Liver (tissue), 9 donors: ENCODE measurements around the gene DNMT3A. TPM values are rescaled to one million over a fixed set of nuclear protein-coding genes. Genes with fewer than 3 reads are reported as not detected.

Experiments
- DNase-seq: peaks from one replicate; pipeline ENCODE4 v3.0.0-alpha.2; 2017; ENCODE audit warnings: low spot score
- H3K27ac ChIP-seq, 2 donors: one replicate each; pipeline ENCODE4 v1.7.0; 2013; ENCODE audit warnings: inconsistent platforms in 2 of 2, low read length in 2 of 2, control low read depth in 1 of 2, low read depth in 1 of 2, mild to moderate bottlenecking in 1 of 2
- H3K27me3 ChIP-seq, 4 donors: one replicate each; pipeline versions ENCODE4 v1.6.1 to v1.7.0; 2013; ENCODE audit warnings: low read length in 3 of 4, inconsistent platforms in 1 of 4, mild to moderate bottlenecking in 1 of 4, moderate library complexity in 1 of 4; ENCODE audit not compliant: control insufficient read depth in 4 of 4, insufficient read depth in 4 of 4
- H3K36me3 ChIP-seq, 4 donors: one replicate each; pipeline versions ENCODE4 v1.6.1 to v1.7.0; 2013; ENCODE audit warnings: low read length in 3 of 4, mild to moderate bottlenecking in 3 of 4, low read depth in 1 of 4, moderate library complexity in 1 of 4; ENCODE audit not compliant: control insufficient read depth in 4 of 4, insufficient read depth in 3 of 4
- H3K4me1 ChIP-seq, 4 donors: one replicate each; pipeline versions ENCODE4 v1.6.1 to v1.7.0; 2013; ENCODE audit warnings: low read length in 3 of 4, mild to moderate bottlenecking in 3 of 4, moderate library complexity in 1 of 4; ENCODE audit not compliant: control insufficient read depth in 4 of 4, insufficient read depth in 4 of 4
- H3K4me3 ChIP-seq, 3 donors: one replicate each; pipeline versions ENCODE4 v1.6.1 to v1.7.0; 2013; ENCODE audit warnings: low read length in 3 of 3, control low read depth in 1 of 3, low read depth in 1 of 3, mild to moderate bottlenecking in 1 of 3
- H3K9ac ChIP-seq, 2 donors: one replicate each; pipeline ENCODE4 v1.7.0; 2013; ENCODE audit warnings: low read length in 2 of 2, mild to moderate bottlenecking in 2 of 2, moderate library complexity in 2 of 2, control low read depth in 1 of 2, low read depth in 1 of 2
- H3K9me3 ChIP-seq, 4 donors: one replicate each; pipeline versions ENCODE4 v1.6.1 to v1.7.0; 2013; ENCODE audit warnings: low read length in 3 of 4; ENCODE audit not compliant: control insufficient read depth in 4 of 4
- EGR1 ChIP-seq, 2 donors: IDR thresholded peaks; 2 replicates each; pipeline ENCODE4 v1.6.1; 2016 to 2018; ENCODE audit warnings: antibody characterized with exemption in 2 of 2, low read depth in 2 of 2
- FOXA1 ChIP-seq: IDR thresholded peaks from 2 replicates; pipeline ENCODE4 v1.6.1; 2016; ENCODE audit warnings: antibody characterized with exemption
- FOXA2 ChIP-seq: IDR thresholded peaks from 2 replicates; pipeline ENCODE4 v1.6.1; 2016; ENCODE audit warnings: antibody characterized with exemption
- GABPA ChIP-seq, 2 donors: IDR thresholded peaks in 1 of 2; conservative IDR thresholded peaks in 1 of 2; 2 replicates each; pipeline ENCODE4 v1.6.1; 2016; ENCODE audit warnings: antibody characterized with exemption in 2 of 2, mild to moderate bottlenecking in 1 of 2, moderate library complexity in 1 of 2
- HNF4A ChIP-seq, 2 donors: conservative IDR thresholded peaks; 2 replicates each; pipeline ENCODE4 v1.6.1; 2016; ENCODE audit warnings: antibody characterized with exemption in 2 of 2, mild to moderate bottlenecking in 2 of 2
- HNF4G ChIP-seq: IDR thresholded peaks from 2 replicates; pipeline ENCODE4 v1.6.1; 2016; ENCODE audit warnings: antibody characterized with exemption
- JUND ChIP-seq, 2 donors: IDR thresholded peaks; 2 replicates each; pipeline ENCODE4 v1.6.1; 2016; ENCODE audit warnings: antibody characterized with exemption in 2 of 2
- MAX ChIP-seq: IDR thresholded peaks from 2 replicates; pipeline ENCODE4 v1.6.1; 2016; ENCODE audit warnings: antibody characterized with exemption
- NR2F2 ChIP-seq: IDR thresholded peaks from 2 replicates; pipeline ENCODE4 v1.6.1; 2016; ENCODE audit warnings: antibody characterized with exemption
- RAD21 ChIP-seq, 2 donors: IDR thresholded peaks; 2 replicates each; pipeline ENCODE4 v1.6.1; 2016; ENCODE audit warnings: antibody characterized with exemption in 2 of 2, mild to moderate bottlenecking in 2 of 2
- RXRA ChIP-seq, 2 donors: IDR thresholded peaks; 2 replicates each; pipeline ENCODE4 v1.6.1; 2017 to 2018; ENCODE audit warnings: antibody characterized with exemption in 2 of 2, mild to moderate bottlenecking in 1 of 2
- SP1 ChIP-seq: IDR thresholded peaks from 2 replicates; pipeline ENCODE4 v1.6.1; 2018; ENCODE audit warnings: antibody characterized with exemption, mild to moderate bottlenecking
- TAF1 ChIP-seq: conservative IDR thresholded peaks from 2 replicates; pipeline ENCODE4 v1.6.1; 2016; ENCODE audit warnings: antibody characterized with exemption, mild to moderate bottlenecking
- YY1 ChIP-seq: IDR thresholded peaks from 2 replicates; pipeline ENCODE4 v1.6.1; 2016; ENCODE audit warnings: antibody characterized with exemption, mild to moderate bottlenecking
- whole genome bisulfite sequencing: extraction: QIAGEN DNeasy Blood & Tissue Kit; methylation state at CpG from one replicate; pipeline ENCODE4 v1.1.7; 2013; 5-methylcytosine and 5-hydroxymethylcytosine counted together
- polyA plus RNA-seq, 2 donors: library from polyadenylated mRNA; stranded (reverse) in 1 of 2; unstranded in 1 of 2; fragments of 200-250 nt in 1 of 2; fragments of >200 nt in 1 of 2; fragmentation: Nextera tagmentation in 1 of 2; extraction: Ambion mirVana in 1 of 2; gene quantifications; one replicate each; pipeline versions ENCODE4 v1.2.1 to v1.2.3, GENCODE V29; 2013 to 2015
- total RNA-seq, 2 donors: library from RNA; depleted of rRNA; stranded (reverse); fragments of >200 nt; gene quantifications; one replicate each; pipeline ENCODE4 v1.2.3, GENCODE V29; 2014
- TF ChIP-seq, protein P1 (sequence below): fragments of 150-350 bp; IDR thresholded peaks from 2 replicates; pipeline ENCODE4 v1.5.1; 2017; ENCODE audit warnings: improper control_type of control experiment, low read depth, low read length; ENCODE audit not compliant: missing input control
- TF ChIP-seq, protein P2 (sequence below): IDR thresholded peaks from 2 replicates; pipeline ENCODE4 v1.6.1; 2016; ENCODE audit warnings: antibody characterized with exemption
- TF ChIP-seq, protein P3 (sequence below): IDR thresholded peaks from 2 replicates; pipeline ENCODE4 v1.6.1; 2016; ENCODE audit warnings: antibody characterized with exemption
- TF ChIP-seq, protein P4 (sequence below): IDR thresholded peaks from 2 replicates; pipeline ENCODE4 v1.6.1; 2016; ENCODE audit warnings: antibody characterized with exemption, mild to moderate bottlenecking
- donor health status: healthy.
- donor health status: healthy.
- donor health status: healthy.
- donor health status: healthy.
- donor health status: healthy.

Gene DNMT3A
- total and polyA plus RNA-seq, 4 donors, result 3.5 to 24.2 (median 8.1) TPM

GRCh38 chr2:25249785-25250184 is 91.9 kb downstream of the DNMT3A start (continued):
- TF ChIP-seq GABPA (IDR thresholded peaks at IDR 0.05 in 1 of 2, conservative IDR thresholded peaks at IDR 0.05 in 1 of 2), result no peak
- no peak for TF ChIP-seq RXRA (IDR thresholded peaks at IDR 0.05)
- TF ChIP-seq, protein P1, sequence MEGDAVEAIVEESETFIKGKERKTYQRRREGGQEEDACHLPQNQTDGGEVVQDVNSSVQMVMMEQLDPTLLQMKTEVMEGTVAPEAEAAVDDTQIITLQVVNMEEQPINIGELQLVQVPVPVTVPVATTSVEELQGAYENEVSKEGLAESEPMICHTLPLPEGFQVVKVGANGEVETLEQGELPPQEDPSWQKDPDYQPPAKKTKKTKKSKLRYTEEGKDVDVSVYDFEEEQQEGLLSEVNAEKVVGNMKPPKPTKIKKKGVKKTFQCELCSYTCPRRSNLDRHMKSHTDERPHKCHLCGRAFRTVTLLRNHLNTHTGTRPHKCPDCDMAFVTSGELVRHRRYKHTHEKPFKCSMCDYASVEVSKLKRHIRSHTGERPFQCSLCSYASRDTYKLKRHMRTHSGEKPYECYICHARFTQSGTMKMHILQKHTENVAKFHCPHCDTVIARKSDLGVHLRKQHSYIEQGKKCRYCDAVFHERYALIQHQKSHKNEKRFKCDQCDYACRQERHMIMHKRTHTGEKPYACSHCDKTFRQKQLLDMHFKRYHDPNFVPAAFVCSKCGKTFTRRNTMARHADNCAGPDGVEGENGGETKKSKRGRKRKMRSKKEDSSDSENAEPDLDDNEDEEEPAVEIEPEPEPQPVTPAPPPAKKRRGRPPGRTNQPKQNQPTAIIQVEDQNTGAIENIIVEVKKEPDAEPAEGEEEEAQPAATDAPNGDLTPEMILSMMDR, result no peak

DNA sequence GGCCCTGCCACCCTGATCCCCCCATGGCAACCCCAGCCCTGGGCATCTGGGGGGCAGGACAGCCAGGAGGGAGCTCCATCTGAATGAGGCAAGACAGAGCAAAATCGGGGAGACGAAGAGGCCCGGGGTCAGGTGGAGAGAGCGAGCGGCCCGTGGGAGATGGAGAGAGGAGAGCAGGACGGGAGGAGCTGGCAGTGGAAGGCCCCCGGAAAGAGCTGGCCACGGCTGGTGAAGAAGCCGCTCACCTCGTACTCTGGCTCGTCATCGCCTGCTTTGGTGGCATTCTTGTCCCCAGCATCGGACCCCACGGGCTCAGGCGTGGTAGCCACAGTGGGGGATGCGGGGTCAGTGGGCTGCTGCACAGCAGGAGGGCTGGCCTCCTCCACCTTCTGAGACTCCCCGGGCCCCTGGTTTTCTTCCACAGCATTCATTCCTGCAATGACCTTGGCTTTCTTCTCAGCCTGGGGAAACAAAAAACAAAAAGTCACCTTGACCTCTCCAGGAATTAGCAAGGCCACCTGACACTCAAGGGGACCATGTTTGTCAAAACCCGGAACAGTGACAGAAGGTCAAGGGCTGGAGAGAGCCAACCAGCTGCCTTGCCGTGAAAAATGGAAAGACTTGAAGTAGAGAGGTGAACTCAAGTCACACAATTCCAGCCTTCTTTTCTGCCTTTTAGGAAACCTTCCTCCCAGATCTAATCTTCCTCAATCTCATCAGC is 93.8 kb downstream of the DNMT3A start:
- H3K9ac ChIP-seq, result no peak overlapping the region
- no peak for TF ChIP-seq YY1
- no peak for TF ChIP-seq TAF1
- TF ChIP-seq RAD21 (IDR thresholded peaks at IDR 0.05), result no peak
- TF ChIP-seq, protein P2, sequence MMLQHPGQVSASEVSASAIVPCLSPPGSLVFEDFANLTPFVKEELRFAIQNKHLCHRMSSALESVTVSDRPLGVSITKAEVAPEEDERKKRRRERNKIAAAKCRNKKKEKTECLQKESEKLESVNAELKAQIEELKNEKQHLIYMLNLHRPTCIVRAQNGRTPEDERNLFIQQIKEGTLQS, result no peak
- TF ChIP-seq HNF4A (conservative IDR thresholded peaks at IDR 0.05), result no peak
- TF ChIP-seq FOXA2, result no peak
- no peak for TF ChIP-seq SP1
- no peak for TF ChIP-seq GABPA (IDR thresholded peaks at IDR 0.05 in 1 of 2, conservative IDR thresholded peaks at IDR 0.05 in 1 of 2)
- TF ChIP-seq HNF4G, result no peak
- no peak for TF ChIP-seq RXRA (IDR thresholded peaks at IDR 0.05)
- no peak for TF ChIP-seq EGR1 (IDR thresholded peaks at IDR 0.05; ENCODE audit: low read depth in 2 of 2)
- TF ChIP-seq, protein P3, sequence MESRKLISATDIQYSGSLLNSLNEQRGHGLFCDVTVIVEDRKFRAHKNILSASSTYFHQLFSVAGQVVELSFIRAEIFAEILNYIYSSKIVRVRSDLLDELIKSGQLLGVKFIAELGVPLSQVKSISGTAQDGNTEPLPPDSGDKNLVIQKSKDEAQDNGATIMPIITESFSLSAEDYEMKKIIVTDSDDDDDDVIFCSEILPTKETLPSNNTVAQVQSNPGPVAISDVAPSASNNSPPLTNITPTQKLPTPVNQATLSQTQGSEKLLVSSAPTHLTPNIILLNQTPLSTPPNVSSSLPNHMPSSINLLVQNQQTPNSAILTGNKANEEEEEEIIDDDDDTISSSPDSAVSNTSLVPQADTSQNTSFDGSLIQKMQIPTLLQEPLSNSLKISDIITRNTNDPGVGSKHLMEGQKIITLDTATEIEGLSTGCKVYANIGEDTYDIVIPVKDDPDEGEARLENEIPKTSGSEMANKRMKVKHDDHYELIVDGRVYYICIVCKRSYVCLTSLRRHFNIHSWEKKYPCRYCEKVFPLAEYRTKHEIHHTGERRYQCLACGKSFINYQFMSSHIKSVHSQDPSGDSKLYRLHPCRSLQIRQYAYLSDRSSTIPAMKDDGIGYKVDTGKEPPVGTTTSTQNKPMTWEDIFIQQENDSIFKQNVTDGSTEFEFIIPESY, result no peak
- TF ChIP-seq NR2F2, result no peak
- TF ChIP-seq FOXA1, result no peak
- TF ChIP-seq, protein P4, sequence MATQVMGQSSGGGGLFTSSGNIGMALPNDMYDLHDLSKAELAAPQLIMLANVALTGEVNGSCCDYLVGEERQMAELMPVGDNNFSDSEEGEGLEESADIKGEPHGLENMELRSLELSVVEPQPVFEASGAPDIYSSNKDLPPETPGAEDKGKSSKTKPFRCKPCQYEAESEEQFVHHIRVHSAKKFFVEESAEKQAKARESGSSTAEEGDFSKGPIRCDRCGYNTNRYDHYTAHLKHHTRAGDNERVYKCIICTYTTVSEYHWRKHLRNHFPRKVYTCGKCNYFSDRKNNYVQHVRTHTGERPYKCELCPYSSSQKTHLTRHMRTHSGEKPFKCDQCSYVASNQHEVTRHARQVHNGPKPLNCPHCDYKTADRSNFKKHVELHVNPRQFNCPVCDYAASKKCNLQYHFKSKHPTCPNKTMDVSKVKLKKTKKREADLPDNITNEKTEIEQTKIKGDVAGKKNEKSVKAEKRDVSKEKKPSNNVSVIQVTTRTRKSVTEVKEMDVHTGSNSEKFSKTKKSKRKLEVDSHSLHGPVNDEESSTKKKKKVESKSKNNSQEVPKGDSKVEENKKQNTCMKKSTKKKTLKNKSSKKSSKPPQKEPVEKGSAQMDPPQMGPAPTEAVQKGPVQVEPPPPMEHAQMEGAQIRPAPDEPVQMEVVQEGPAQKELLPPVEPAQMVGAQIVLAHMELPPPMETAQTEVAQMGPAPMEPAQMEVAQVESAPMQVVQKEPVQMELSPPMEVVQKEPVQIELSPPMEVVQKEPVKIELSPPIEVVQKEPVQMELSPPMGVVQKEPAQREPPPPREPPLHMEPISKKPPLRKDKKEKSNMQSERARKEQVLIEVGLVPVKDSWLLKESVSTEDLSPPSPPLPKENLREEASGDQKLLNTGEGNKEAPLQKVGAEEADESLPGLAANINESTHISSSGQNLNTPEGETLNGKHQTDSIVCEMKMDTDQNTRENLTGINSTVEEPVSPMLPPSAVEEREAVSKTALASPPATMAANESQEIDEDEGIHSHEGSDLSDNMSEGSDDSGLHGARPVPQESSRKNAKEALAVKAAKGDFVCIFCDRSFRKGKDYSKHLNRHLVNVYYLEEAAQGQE, result no peak
- TF ChIP-seq, protein P1, result no peak
- no peak for TF ChIP-seq JUND (IDR thresholded peaks at IDR 0.05)
- no peak for TF ChIP-seq MAX
- no peaks in the 10 kb centered on the region for H3K27me3 ChIP-seq
- no peak overlapping the region for H3K4me3 ChIP-seq
- 94% methylated on average over 20 of the region's 20 CpGs for WGBS
- peaks cover 15 to 52% (median 26%) of the 10 kb centered on the region in 4 donors for H3K36me3 ChIP-seq
- H3K4me1 ChIP-seq, result peaks cover 3 to 12% (median 8%) of the 10 kb centered on the region in 4 donors
- DNase-seq, result no peak
- H3K27ac ChIP-seq, result no peak overlapping the region
- H3K9me3 ChIP-seq, result no peaks in the 10 kb centered on the region
